ENCODE data around the gene MYO5A. TPM values are rescaled to one million over a fixed set of nuclear protein-coding genes. Genes with fewer than 3 reads are reported as not detected.

Gene MYO5A
- total RNA-seq, 2 experiments from 2014 or later: 22.5 TPM

Small RNAs within 50 kb of the gene (microRNA-seq; reads per million reads assigned to microRNA genes)
- not detected for gene MIR1266 (ENCODE audit: borderline replicate concordance)

Other genes with a start within 250 kb of the MYO5A start
- under 1 TPM; 0.42 to 0.69 TPM for gene MYO5C, start 233.1 kb downstream of the MYO5A start, total RNA-seq
- gene ARPP19, start 40.1 kb upstream of the MYO5A start, total RNA-seq: 100 to 1,000 TPM; 141 to 185 TPM
- 10 to 100 TPM; 13.4 to 13.5 TPM for gene ATOSA, start 150.5 kb upstream of the MYO5A start, total RNA-seq